ENCODE results near the gene SMIM28. TPM values are rescaled to one million over a fixed set of nuclear protein-coding genes. Genes with fewer than 3 reads are reported as not detected.

Gene SMIM28
- polyA plus RNA-seq, 1 donor from 2014 or later = not detected

DNA sequence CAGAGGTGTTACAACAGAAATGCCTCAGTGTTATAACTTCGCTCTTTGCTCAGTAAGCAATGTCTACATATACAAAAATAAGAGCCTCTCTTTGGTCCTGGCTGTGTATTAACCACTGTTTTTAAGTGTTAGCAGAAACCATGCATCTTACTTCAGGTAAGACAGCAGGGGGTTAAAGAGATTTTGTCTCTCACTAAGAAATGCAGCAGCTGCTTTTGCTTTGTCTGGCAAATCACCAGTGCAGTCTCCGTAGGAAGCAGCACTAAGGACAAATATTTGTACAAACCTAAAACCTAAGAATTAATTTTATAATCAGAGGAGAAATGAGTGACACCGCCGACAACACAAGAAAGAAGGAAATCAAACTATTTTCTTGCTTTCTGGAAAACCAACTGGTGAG lies 758 bp downstream of the SMIM28 start:
- Histone ChIP-seq H3K27me3 (ENCODE audit: insufficient read depth, low read depth, low read length) (no peaks in the 10 kb centered on the region), H3K9me2 (ENCODE audit: insufficient read depth, low read length) (no peaks in the 10 kb centered on the region), H3K79me2 (replicated peaks; ENCODE audit: insufficient read depth, low read length) (no peaks in the 10 kb centered on the region), H4K20me1 (ENCODE audit: insufficient read depth) (no peaks in the 10 kb centered on the region), H3K4me2 (ENCODE audit: low read length) (no peak overlapping the region), H3K4me3 (ENCODE audit: low read length) (no peak overlapping the region), H3K9ac (ENCODE audit: low read length) (no peak overlapping the region), H3K9me3 (ENCODE audit: low read length) (no peaks in the 10 kb centered on the region), H3F3A (ENCODE audit: insufficient read depth, low read length, poor library complexity, severe bottlenecking) (no peaks in the 10 kb centered on the region), H3K27ac (ENCODE audit: low read length) (no peak overlapping the region), H3K36me3 (ENCODE audit: insufficient read depth, low read length) (no peaks in the 10 kb centered on the region), H2AFZ (ENCODE audit: low read depth, low read length) (no peak overlapping the region)
- no peak for TF ChIP-seq EP300 (conservative IDR thresholded peaks at IDR 0.05; ENCODE audit: poor library complexity, severe bottlenecking)
- TF ChIP-seq, protein P1, sequence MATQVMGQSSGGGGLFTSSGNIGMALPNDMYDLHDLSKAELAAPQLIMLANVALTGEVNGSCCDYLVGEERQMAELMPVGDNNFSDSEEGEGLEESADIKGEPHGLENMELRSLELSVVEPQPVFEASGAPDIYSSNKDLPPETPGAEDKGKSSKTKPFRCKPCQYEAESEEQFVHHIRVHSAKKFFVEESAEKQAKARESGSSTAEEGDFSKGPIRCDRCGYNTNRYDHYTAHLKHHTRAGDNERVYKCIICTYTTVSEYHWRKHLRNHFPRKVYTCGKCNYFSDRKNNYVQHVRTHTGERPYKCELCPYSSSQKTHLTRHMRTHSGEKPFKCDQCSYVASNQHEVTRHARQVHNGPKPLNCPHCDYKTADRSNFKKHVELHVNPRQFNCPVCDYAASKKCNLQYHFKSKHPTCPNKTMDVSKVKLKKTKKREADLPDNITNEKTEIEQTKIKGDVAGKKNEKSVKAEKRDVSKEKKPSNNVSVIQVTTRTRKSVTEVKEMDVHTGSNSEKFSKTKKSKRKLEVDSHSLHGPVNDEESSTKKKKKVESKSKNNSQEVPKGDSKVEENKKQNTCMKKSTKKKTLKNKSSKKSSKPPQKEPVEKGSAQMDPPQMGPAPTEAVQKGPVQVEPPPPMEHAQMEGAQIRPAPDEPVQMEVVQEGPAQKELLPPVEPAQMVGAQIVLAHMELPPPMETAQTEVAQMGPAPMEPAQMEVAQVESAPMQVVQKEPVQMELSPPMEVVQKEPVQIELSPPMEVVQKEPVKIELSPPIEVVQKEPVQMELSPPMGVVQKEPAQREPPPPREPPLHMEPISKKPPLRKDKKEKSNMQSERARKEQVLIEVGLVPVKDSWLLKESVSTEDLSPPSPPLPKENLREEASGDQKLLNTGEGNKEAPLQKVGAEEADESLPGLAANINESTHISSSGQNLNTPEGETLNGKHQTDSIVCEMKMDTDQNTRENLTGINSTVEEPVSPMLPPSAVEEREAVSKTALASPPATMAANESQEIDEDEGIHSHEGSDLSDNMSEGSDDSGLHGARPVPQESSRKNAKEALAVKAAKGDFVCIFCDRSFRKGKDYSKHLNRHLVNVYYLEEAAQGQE (IDR thresholded peaks at IDR 0.05; ENCODE audit: borderline replicate concordance) = no peak
- TF ChIP-seq POLR2AphosphoS5 (IDR thresholded peaks at IDR 0.05) = no peak
- TF ChIP-seq, protein P2, sequence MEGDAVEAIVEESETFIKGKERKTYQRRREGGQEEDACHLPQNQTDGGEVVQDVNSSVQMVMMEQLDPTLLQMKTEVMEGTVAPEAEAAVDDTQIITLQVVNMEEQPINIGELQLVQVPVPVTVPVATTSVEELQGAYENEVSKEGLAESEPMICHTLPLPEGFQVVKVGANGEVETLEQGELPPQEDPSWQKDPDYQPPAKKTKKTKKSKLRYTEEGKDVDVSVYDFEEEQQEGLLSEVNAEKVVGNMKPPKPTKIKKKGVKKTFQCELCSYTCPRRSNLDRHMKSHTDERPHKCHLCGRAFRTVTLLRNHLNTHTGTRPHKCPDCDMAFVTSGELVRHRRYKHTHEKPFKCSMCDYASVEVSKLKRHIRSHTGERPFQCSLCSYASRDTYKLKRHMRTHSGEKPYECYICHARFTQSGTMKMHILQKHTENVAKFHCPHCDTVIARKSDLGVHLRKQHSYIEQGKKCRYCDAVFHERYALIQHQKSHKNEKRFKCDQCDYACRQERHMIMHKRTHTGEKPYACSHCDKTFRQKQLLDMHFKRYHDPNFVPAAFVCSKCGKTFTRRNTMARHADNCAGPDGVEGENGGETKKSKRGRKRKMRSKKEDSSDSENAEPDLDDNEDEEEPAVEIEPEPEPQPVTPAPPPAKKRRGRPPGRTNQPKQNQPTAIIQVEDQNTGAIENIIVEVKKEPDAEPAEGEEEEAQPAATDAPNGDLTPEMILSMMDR (IDR thresholded peaks at IDR 0.05; ENCODE audit: poor library complexity, severe bottlenecking) = no peak
- no peak for TF ChIP-seq EZH2 (IDR thresholded peaks at IDR 0.05; ENCODE audit: borderline replicate concordance, insufficient read depth, low read length, poor library complexity, severe bottlenecking)
- no peak for TF ChIP-seq RAD21 (conservative IDR thresholded peaks at IDR 0.05)
- no peak for TF ChIP-seq MXI1 (conservative IDR thresholded peaks at IDR 0.05; ENCODE audit: poor library complexity, severe bottlenecking)
- no peak for TF ChIP-seq SMC3 (conservative IDR thresholded peaks at IDR 0.05; ENCODE audit: poor library complexity)
- no peak for TF ChIP-seq TAF1 (IDR thresholded peaks at IDR 0.05; ENCODE audit: low read depth)

DNA sequence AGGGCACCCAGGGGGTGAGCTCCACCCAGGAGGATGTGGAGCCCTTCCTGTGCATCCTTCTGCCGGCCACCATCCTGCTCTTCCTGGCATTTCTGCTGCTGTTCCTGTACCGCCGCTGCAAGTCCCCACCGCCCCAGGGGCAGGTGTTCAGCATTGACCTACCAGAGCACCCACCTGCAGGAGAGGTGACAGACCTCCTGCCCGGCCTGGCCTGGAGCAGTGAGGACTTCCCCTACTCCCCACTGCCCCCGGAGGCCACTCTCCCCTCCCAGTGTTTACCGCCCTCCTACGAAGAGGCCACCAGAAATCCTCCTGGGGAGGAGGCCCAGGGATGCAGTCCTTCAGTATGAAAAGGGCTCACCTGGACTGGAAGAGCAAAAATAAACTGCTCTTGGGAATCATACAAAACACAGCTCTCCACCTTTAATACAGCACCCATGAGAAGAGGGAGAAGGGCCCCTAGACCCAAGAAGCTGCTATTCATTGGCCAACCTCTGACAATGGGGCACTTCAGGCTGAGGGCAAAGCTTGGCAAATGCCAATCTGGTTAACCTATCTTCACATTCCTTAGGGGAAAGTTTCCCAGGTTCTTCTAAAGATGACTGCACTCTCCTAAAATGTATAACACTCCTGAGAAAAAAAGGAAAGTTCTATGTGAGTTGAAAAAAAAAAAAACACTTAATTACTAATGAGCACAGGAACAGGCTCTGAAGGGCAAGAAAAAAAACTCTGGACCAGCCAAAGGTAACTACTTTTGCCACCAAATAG lies 5.0 kb downstream of the SMIM28 start:
- Histone ChIP-seq H2AFZ (ENCODE audit: low read depth, low read length) (no peak overlapping the region), H3K4me2 (ENCODE audit: low read length) (no peak overlapping the region), H3K9me3 (ENCODE audit: low read length) (no peaks in the 10 kb centered on the region), H3K36me3 (ENCODE audit: insufficient read depth, low read length) (no peaks in the 10 kb centered on the region), H3F3A (ENCODE audit: insufficient read depth, low read length, poor library complexity, severe bottlenecking) (no peaks in the 10 kb centered on the region), H3K27me3 (ENCODE audit: insufficient read depth, low read depth, low read length) (no peaks in the 10 kb centered on the region), H3K4me3 (ENCODE audit: low read length) (no peak overlapping the region), H4K20me1 (ENCODE audit: insufficient read depth) (no peaks in the 10 kb centered on the region), H3K27ac (ENCODE audit: low read length) (no peak overlapping the region), H3K9me2 (ENCODE audit: insufficient read depth, low read length) (no peaks in the 10 kb centered on the region), H3K9ac (ENCODE audit: low read length) (no peak overlapping the region), H3K79me2 (replicated peaks; ENCODE audit: insufficient read depth, low read length) (no peaks in the 10 kb centered on the region)
- TF ChIP-seq TAF1 (IDR thresholded peaks at IDR 0.05; ENCODE audit: low read depth) (no peak), MXI1 (conservative IDR thresholded peaks at IDR 0.05; ENCODE audit: poor library complexity, severe bottlenecking) (no peak), RAD21 (conservative IDR thresholded peaks at IDR 0.05) (no peak), SMC3 (conservative IDR thresholded peaks at IDR 0.05; ENCODE audit: poor library complexity) (no peak), EP300 (conservative IDR thresholded peaks at IDR 0.05; ENCODE audit: poor library complexity, severe bottlenecking) (no peak), EZH2 (IDR thresholded peaks at IDR 0.05; ENCODE audit: borderline replicate concordance, insufficient read depth, low read length, poor library complexity, severe bottlenecking) (no peak), POLR2AphosphoS5 (IDR thresholded peaks at IDR 0.05) (no peak)
- TF ChIP-seq, protein P2 (IDR thresholded peaks at IDR 0.05; ENCODE audit: poor library complexity, severe bottlenecking) = no peak
- TF ChIP-seq, protein P1 (IDR thresholded peaks at IDR 0.05; ENCODE audit: borderline replicate concordance) = no peak
